ENCODE data around the gene ZNF134.

GRCh38 chr19:57583521-57584416, 30.3 kb upstream of the ZNF134 start, which contains the start of gene ZIK1:
- TF ChIP-seq, protein P1, sequence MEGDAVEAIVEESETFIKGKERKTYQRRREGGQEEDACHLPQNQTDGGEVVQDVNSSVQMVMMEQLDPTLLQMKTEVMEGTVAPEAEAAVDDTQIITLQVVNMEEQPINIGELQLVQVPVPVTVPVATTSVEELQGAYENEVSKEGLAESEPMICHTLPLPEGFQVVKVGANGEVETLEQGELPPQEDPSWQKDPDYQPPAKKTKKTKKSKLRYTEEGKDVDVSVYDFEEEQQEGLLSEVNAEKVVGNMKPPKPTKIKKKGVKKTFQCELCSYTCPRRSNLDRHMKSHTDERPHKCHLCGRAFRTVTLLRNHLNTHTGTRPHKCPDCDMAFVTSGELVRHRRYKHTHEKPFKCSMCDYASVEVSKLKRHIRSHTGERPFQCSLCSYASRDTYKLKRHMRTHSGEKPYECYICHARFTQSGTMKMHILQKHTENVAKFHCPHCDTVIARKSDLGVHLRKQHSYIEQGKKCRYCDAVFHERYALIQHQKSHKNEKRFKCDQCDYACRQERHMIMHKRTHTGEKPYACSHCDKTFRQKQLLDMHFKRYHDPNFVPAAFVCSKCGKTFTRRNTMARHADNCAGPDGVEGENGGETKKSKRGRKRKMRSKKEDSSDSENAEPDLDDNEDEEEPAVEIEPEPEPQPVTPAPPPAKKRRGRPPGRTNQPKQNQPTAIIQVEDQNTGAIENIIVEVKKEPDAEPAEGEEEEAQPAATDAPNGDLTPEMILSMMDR (conservative IDR thresholded peaks at IDR 0.05 in 1 of 2, IDR thresholded peaks at IDR 0.05 in 1 of 2; ENCODE audit: extremely low read depth in 1 of 2, insufficient read depth in 1 of 2, low read depth in 1 of 2, low read length in 2 of 2): no peak
- no peak for TF ChIP-seq EZH2 (IDR thresholded peaks at IDR 0.05; ENCODE audit: borderline replicate concordance, low read length)
